Activated naive CD4-positive, alpha-beta T cell treated with anti-CD3 and anti-CD28 coated beads, Interleukin-2, amount 50 U/mL, for 72 hours (primary cell): ENCODE data around the gene HYAL4. TPM values are rescaled to one million over a fixed set of nuclear protein-coding genes. Genes with fewer than 3 reads are reported as not detected.

Source experiments
- total RNA-seq, 2 donors: library from RNA; stranded (reverse); gene quantifications; one replicate each; pipeline ENCODE4 v1.2.3, GENCODE V29; 2022

The HYAL4 gene
- total RNA-seq, 2 donors from 2014 or later: 0.14 TPM; not detected in 1

Other genes with a start within 250 kb of the HYAL4 start
- gene ASB15, start 243.3 kb upstream of the HYAL4 start, total RNA-seq: not detected
- gene LMOD2, start 189.3 kb upstream of the HYAL4 start, total RNA-seq: not detected
- gene WASL, start 96.2 kb upstream of the HYAL4 start, total RNA-seq: 1 to 10 TPM; 5.3 to 7.8 TPM
- not detected for gene SPAM1, start 80.1 kb downstream of the HYAL4 start, total RNA-seq
- not detected for gene TMEM229A, start 187.9 kb downstream of the HYAL4 start, total RNA-seq